ENCODE data around the gene EMSY.
A peak's percentile ranks its signal among the peaks of the same experiment; 100 is the strongest.

The EMSY gene

DNA sequence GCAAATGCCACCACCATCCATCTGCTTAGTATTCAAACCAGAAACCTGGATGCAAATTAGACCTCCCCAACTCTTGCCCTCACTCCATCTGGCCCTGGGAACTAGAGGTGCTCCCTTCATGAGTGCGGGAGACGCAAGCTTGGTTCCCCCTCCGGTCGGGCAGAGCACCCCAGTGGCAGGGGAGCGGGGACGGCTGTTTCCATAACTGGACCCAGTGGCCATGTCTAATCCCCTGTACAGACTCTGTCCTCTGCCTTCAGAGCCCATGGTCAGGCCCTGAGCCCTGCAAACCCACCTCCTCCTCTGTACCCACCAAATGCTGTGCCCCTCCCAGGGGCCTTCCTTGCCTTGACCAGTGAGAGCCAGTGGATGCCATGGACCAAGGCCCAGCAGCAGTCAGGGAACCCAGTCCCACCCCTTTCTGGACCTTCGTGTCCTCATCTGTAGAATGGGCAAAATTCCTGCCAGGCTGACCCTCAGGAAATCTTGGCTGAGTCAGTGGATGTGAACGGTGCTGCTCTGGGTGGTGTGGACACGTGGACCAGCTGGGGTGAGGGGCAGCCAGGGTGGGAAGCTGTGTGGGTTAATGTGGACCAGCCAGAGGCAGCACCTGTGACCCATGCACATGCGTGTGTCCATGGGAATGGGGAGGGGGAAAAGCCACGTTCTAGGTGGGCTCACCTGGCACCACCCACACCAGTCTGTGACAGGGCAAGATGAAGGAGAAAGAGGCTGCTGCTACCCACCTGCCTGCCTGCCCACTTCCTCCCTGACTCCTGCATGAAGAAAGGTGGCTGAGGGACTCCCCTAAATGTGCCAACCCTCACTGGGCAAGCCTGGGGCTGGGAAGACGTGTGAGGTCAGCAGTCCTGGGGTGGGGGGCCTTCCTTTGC is 153.0 kb downstream of the EMSY start:
- DNase-seq (ENCODE audit: low spot score) = no peak

DNA sequence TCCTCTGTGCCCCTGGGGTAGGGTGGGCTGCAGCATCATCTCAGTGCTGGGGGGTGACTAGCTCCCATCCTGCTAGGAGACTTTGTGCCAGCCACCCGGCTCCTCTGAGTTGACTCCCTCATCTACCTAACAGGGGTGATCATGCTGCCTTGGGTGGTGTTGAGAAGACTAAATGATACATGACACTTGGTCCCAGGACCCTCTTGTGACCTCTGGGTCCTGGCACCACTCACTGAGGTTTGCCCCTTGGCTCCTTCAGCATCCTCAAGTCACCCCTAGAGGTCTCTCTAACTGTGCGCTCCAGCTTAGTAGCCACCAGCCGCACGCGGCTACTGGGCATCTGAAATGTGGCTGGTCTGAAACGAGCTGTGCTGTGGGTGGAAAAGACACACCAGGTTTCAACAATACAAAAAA is 153.6 kb downstream of the EMSY start:
- peak; percentile 72 for DNase-seq (ENCODE audit: low spot score)

DNA sequence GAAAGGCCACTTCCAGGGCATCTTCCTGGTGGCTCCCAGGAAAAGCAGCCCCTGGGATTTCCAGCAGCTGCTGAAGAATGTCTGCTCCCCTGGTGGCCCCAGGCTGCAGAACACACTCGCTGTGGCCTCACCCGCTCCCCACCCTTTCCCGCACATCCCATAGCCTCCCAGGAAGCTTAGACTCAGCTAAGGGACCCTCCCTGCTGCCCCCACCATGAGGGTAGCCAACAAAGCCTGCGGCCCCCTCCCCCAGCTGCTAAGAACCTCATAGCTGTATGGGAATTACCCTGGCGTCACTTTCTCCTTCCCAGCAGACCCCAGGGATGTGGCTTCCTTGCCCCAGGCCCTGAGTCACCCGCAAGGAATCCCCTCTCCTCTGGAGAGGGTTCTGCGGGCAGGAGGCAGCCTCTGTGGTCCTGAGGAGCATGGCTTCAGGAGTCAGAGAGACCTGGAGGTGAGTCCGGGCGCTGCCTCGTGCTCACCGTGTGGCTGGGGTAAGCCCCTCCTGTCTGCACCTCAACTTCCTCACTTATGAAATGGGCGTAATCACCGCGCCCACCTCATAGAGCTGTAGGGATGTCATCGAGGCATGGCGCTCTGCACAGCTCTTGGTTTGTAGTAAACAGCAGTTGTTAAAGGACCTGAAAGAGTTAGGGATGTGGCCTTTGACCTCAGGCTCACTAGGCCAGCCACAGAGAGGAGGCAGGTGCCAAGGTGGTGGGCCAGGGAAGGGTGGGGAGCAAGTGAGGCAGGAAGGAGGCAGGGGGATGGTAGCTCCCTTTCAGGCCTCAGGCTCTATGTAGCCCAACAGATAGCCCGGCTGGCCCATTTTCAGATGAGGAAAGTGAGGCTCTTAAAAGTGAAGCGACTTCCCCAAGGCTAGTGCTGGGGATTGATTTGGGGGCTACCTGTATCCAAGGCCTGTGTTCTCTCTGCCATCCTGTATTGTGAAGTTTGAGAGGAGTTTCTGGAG is 154.5 kb downstream of the EMSY start:
- no peak for DNase-seq (ENCODE audit: low spot score)

DNA sequence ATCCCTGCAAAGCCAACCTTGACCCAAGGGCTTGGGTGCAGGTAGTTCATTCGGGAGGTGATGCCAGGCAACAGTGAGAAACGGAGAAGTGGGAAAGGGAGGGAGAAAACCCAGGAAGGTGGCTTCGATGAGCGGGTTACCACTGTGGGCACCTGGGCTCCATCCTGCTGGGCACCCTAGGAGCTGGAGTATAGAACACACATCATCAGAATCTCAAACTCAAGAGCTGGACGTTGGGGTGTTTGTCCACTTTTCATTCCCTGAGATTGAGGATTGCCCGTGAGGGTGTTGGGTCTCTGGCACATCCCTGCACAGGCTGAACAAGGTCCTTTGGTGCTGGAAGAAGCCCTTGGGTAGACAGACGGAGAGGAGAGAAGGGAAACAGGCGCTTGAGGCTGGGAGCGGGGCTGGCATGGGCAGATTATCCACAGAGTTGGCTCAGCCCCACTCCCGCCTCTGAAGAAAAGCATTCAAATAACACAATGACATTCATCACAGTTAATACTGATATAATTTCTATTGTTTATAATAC is 155.4 kb downstream of the EMSY start:
- DNase-seq (ENCODE audit: low spot score) = no peak

DNA sequence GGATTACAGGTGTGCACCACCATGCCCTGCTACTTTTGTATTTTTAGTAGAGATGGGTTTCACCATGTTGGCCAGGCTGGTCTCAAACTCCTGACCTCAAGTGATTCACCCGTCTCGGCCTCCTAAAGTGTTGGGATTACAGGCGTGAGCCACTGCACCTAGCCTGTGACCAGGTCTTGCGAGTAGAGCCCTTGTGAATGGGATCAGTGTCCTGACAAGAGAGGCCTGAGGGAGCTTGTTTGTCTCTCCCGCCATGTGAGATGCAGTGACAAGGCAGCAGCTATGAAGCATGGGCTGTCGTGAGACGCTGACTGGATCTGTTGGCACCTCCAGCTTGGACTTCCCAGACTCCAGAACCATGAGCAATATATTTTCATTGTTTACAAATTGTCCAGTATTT is 156.5 kb downstream of the EMSY start:
- DNase-seq (ENCODE audit: low spot score) = no peak

DNA sequence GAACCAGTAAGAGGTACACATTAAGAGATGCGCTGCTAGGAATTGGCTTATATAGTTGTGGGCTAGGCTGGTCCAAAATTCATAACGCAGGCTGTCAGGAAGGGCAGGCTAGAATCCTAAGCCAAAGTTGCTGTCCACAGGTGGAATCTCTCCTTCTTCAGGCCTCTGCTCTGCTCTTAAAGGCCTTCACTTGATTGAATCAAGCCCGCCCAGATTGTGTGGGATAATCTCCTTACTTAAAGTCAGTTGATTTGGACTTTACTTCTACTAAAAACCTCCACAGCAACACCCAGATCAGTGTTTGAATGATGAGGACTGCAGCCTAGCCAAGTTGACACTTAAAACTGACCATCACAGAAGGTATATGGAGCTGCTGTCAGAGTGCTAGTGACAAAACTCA is 156.9 kb downstream of the EMSY start:
- DNase-seq (ENCODE audit: low spot score) = no peak

DNA sequence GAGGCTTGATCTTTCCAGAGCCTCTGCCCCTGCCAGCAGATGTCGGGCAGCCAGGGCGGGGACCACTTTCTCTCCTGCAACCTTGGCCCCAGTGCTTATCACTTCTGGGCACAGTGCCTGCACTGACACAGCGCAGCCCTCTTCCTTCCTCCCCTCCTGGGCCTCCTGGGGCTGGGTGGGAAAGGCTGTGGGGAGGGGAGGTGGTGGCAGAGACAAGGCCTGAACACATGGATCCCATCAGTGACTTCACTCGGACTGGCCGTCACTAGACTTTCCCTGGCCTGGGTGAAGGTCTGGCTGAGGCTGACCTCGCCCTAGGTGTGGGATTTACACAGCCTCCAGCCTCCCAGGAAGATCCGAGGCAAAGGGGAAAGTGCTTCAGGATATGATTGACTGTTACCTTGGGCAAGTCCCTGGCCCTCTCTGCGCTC is 157.6 kb downstream of the EMSY start:
- DNase-seq (ENCODE audit: low spot score) = peak; percentile 69

Data from AG08395 (cell line).